Sciatic nerve (tissue), 2 donors: ENCODE data around the gene PHF21A. TPM values are rescaled to one million over a fixed set of nuclear protein-coding genes. Genes with fewer than 3 reads are reported as not detected.
A peak's percentile ranks its signal among the peaks of the same experiment; 100 is the strongest.

ENCODE experiments used
- ATAC-seq: fragments of 200-7000 bp; cut with Tn5 transposase; one replicate; pipeline ENCODE4 v1.9.1; 2020; ENCODE audit warnings: mild to moderate bottlenecking, moderate library complexity
- DNase-seq: peaks from one replicate; pipeline ENCODE4 v3.0.0-alpha.2; 2020; ENCODE audit warnings: low spot score
- intact Hi-C: fragments of 100-400 bp; cut with DNase I; formaldehyde crosslinking; loops from one replicate; pipeline ENCODE4 v1.14.2; 2022
- total RNA-seq: library from RNA; stranded (reverse); fragmentation: NEBNext Ultra II Directional; extraction: Animal tissue kit (Norgen Biotek cat#: 25700); gene quantifications from one replicate; pipeline ENCODE4 v1.2.1, GENCODE V29; 2021
- donor health status: DM: no; HTN: no; CAD: no.
- donor health status: DM: no; HTN: no; CAD: no.

Gene PHF21A
- total RNA-seq, result 82.2 TPM

GRCh38 chr11:46121301-46121723 lies at the start of gene PHF21A:
Gene PHF21A (minus strand): TSS chr11:46121454. CDS start chr11:46084219, 37,235 bp downstream.
- ATAC-seq (peak; percentile 91), DNase-seq (peak; percentile 93)
- intact Hi-C loops, result no loop called here

- intact Hi-C loops, result no loop called here
- DNase-seq (no peak), ATAC-seq (no peak)
Observed at GRCh38 chr11:46170797-46171196, 49.5 kb upstream of the PHF21A start.

DNA sequence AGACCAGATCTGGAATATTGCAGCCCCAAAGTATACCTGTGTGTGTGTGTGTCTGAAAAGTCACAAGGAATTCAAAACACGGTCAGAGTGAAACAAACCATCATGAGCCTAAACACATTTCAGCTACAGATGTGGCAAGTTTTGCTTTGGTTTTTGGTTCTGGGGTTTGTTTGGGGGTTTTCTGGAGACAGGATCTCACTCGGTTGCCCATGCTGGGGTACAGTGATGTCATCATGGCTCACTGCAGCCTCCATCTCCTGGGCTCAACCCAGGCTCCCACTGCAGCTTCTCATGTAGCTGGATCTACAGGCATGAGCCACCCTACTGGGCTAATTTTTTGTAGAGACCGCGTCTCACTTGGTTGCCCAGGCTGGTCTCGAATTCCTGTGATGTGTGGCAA lies 41.4 kb upstream of the PHF21A start:
- no peak for DNase-seq
- no peak for ATAC-seq
- intact Hi-C loops, result no loop called here

GRCh38 chr11:46161201-46161600 lies 39.9 kb upstream of the PHF21A start:
- ATAC-seq (no peak), DNase-seq (no peak)
- intact Hi-C loops, result no loop called here

DNA sequence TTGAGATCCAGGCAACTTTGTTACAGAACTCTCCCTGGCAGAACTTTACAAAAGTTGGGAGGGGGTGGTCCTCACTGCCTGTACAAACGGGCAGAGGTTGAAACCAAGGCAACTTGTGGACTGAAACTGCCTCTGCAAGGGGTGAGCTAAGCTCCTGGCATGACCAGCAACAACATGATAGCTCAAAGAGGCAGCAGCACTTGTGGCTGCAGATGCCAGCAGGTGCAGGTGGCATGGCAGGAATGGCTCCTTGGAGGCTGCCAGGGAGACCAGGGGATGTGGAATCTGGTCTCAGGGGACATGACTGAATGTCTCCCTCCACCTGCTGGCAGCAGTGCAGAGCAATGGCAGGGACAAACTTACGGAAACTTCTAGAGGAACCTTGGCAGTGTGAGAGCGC lies 38.8 kb upstream of the PHF21A start:
- DNase-seq (no peak), ATAC-seq (no peak)
- intact Hi-C loops, result no loop called here

- intact Hi-C loops, result loop anchor here (5.0 kb wide), 1 partner anchor 1433 kb away; the partner anchor contains the start of gene C1QTNF4
- DNase-seq, result no peak
- no peak for ATAC-seq
Observed at GRCh38 chr11:46159680-46160079, 38.4 kb upstream of the PHF21A start.

- ATAC-seq, result no peak
- intact Hi-C loops, result no loop called here
Observed at GRCh38 chr11:46149826-46150225, 28.6 kb upstream of the PHF21A start.

GRCh38 chr11:46149342-46149741 lies 28.1 kb upstream of the PHF21A start:
- DNase-seq (no peak), ATAC-seq (no peak)
- intact Hi-C loops, result no loop called here

More at GRCh38 chr11:46149826-46150225, 28.6 kb upstream of the PHF21A start:
- no peak for DNase-seq

- intact Hi-C loops, result no loop called here
- ATAC-seq, result peak; percentile 13
- no peak for DNase-seq
Observed at GRCh38 chr11:46144741-46145140, 23.5 kb upstream of the PHF21A start.

DNA sequence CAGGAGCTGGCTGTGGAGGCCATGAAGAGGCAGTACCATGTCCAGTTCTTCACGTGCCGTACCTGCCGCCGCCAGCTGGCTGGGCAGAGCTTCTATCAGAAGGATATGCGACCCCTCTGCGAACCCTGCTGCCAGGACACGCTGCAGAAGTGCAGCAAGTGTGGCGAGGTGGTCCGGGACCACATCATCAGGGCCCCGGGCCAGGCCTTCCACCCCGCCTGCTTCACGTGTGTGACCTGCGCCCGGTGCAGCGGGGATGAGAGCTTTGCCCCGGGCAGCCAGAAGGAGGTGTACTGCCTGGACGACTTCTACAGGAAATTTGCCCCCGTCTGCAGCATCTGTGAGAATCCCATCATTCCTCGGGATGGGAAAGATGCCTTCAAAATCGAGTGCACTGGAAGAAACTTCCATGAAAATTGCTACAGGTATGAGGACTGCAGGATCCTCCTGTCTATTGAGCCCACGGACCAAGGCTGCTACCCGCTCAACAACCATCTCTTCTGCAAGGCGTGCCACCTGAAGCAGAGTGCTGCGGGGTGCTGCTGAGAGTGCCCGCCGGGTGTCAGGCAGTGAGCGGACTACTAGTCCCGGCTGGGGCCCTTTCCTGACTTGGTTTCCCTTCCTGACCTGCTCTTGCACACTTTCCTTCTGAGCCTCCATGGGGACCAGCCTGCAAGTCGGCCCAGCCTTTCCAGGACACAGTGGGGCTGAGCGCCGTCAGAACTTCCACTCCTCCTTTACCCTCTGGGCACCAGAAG lies 22.0 kb upstream of the PHF21A start:
- ATAC-seq (no peak), DNase-seq (no peak)
- intact Hi-C loops, result no loop called here

DNA sequence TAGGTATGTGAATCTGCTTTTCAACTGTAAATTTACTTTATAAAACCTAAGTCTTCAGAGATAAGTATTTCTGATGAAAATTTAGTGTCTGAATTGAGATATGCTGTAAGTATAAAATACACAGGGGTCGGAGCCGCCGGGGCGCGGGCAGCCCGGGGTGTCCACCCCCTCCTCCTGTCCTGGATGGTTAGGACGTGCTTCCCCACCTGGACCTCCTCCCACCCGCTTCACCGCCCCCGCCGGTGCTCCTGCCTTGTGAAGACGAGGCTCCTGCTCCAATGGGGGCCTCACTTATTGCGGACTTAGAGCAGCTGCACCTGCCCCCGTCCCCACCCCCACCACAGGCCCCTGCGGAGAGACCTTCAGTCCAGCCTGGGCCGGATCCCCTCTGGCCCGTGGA lies 21.3 kb upstream of the PHF21A start:
- DNase-seq (no peak), ATAC-seq (no peak)
- intact Hi-C loops, result no loop called here

- ATAC-seq, result no peak
- DNase-seq, result no peak
- intact Hi-C loops, result no loop called here
Observed at GRCh38 chr11:46141597-46141996, 20.3 kb upstream of the PHF21A start.

DNA sequence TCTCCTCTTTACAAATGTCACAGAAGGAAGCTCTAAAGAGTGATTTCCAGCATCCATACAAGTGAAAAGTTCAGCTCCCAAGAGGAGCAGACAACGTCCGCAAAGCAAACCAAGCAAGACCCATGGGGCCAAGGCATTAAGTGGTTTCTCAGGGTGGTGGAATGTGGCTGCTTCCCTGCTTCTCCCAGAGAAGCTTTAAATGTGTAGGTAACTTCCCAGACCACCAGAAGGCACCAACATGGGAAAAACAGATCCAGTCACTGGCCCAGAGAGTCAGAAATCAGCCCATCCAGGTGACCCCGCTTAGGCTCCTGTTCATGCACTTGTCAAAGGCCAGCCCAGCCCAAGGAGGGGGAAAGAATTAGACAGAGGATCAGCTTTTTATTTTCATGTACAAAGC lies 13.3 kb upstream of the PHF21A start:
- ATAC-seq (no peak), DNase-seq (no peak)
- intact Hi-C loops, result no loop called here

GRCh38 chr11:46134061-46134460 lies 12.8 kb upstream of the PHF21A start:
- intact Hi-C loops, result no loop called here
- DNase-seq, result no peak
- ATAC-seq, result no peak

GRCh38 chr11:46133119-46133518 lies 11.9 kb upstream of the PHF21A start:
- intact Hi-C loops, result no loop called here
- ATAC-seq (no peak), DNase-seq (no peak)

- ATAC-seq (no peak), DNase-seq (no peak)
- intact Hi-C loops, result no loop called here
Observed at GRCh38 chr11:46130286-46130940, 9.2 kb upstream of the PHF21A start.

GRCh38 chr11:46129133-46129532 lies 7.9 kb upstream of the PHF21A start:
- intact Hi-C loops, result no loop called here
- DNase-seq (no peak), ATAC-seq (no peak)

DNA sequence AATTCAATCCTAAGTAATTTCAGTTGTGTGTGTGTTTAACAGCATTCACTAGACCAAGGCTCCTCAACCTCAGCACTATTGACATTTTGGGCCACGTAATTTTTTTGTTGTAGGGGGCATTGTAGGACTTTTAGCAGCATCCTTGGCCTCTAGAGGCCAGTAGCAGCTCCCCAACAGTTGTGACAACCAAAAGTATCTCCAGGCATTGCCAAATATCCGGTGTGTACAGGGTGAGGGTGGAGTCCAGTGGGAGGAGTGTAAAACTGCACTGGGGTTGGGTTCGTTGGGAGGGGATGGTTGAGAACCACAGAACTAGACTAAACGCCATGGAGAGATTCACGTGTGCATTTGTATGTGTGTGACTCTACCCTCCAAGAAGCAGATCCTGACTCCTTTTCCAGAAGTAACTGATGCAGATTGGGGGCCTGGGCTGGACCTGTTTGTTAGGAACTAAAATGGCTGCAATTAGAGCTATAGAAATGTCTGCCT lies 5.9 kb upstream of the PHF21A start:
- intact Hi-C loops, result no loop called here
- peak; percentile 57 for ATAC-seq
- DNase-seq, result no peak

- intact Hi-C loops, result no loop called here
- DNase-seq (no peak), ATAC-seq (no peak)
Observed at GRCh38 chr11:46125284-46125683, 4.0 kb upstream of the PHF21A start.

DNA sequence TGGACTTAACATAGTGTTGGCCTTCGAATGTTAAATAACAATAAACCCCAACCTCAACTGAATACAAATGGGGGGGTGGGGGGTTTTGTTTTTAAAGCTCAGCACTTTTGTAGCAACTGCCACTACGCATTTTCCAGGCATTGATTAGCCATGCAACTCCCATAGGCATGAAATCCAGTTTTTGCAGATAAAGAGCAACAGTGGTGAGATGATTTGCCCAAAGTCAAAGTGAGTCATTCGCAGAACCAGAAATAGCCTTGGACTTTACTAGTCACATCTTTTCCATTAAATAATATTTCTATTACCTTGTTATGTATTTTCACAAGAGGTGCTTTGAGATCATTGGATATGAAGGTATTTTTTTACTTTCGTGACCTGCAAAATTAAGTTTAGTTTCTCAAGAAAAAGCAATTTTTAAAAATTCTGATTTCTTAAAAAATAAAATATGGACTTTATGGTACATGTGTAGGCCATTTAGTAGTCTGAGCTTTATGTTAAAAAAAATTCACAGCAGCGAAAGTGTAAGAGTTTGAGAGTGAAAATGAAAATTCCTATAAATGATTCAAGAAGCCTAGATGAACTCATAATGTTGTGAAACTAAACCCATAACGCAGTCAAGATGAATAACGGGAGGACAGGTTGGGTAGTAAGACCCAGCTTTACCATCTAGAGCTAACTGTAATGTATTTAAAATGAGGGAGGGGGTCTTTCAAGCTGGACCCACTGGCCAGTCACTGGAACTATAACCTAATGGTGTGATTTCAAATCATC lies 1.9 kb upstream of the PHF21A start:
- no peak for DNase-seq
- intact Hi-C loops, result no loop called here
- no peak for ATAC-seq
